HCT116 (cell line): ENCODE data around the gene ELAVL3.

ENCODE experiments used
- EZH2 ChIP-seq: fragments of 200-600 bp; sonication (generic); IDR thresholded peaks from 2 replicates; pipeline ENCODE4 v1.6.1; 2017; ENCODE audit warnings: antibody characterized with exemption, mixed run types
- EZH2phosphoT487 ChIP-seq: fragments of 200-600 bp; IDR thresholded peaks from 2 replicates; pipeline ENCODE4 v1.6.1; 2018; ENCODE audit warnings: antibody characterized with exemption, borderline replicate concordance
- JUND ChIP-seq: IDR thresholded peaks from 2 replicates; pipeline ENCODE4 v1.6.1; 2012
- POLR2AphosphoS5 ChIP-seq: IDR thresholded peaks from 2 replicates; pipeline ENCODE4 v1.6.1; 2011; ENCODE audit warnings: mild to moderate bottlenecking, low read depth, low read length, moderate library complexity
- RAD21 ChIP-seq: IDR thresholded peaks from 2 replicates; pipeline ENCODE4 v1.6.1; 2012; ENCODE audit warnings: low read depth, mild to moderate bottlenecking
- SRF ChIP-seq: IDR thresholded peaks from 2 replicates; pipeline ENCODE4 v1.6.1; 2012; ENCODE audit warnings: low read depth
- TF ChIP-seq, protein P1 (sequence below), 3 experiments: fragments of 200-600 bp in 1 of 3; sonication (generic) in 1 of 3; IDR thresholded peaks in 2 of 3; conservative IDR thresholded peaks in 1 of 3; 2 replicates each; pipeline ENCODE4 v1.5.1; 2012 to 2017; ENCODE audit warnings: low read depth in 2 of 3, low read length in 2 of 3, antibody characterized with exemption in 1 of 3, borderline replicate concordance in 1 of 3, control low read depth in 1 of 3, mild to moderate bottlenecking in 1 of 3, mixed read lengths in 1 of 3, mixed run types in 1 of 3, moderate library complexity in 1 of 3; ENCODE audit not compliant: insufficient read depth in 1 of 3
- TF ChIP-seq, protein P2 (sequence below): IDR thresholded peaks from 2 replicates; pipeline ENCODE4 v1.6.1; 2012; ENCODE audit warnings: low read depth
- TF ChIP-seq, protein P3 (sequence below): IDR thresholded peaks from 2 replicates; pipeline ENCODE4 v1.6.1; 2011; ENCODE audit warnings: mild to moderate bottlenecking, low read length, moderate library complexity; ENCODE audit not compliant: insufficient replicate concordance; ENCODE audit errors: extremely low read depth

DNA sequence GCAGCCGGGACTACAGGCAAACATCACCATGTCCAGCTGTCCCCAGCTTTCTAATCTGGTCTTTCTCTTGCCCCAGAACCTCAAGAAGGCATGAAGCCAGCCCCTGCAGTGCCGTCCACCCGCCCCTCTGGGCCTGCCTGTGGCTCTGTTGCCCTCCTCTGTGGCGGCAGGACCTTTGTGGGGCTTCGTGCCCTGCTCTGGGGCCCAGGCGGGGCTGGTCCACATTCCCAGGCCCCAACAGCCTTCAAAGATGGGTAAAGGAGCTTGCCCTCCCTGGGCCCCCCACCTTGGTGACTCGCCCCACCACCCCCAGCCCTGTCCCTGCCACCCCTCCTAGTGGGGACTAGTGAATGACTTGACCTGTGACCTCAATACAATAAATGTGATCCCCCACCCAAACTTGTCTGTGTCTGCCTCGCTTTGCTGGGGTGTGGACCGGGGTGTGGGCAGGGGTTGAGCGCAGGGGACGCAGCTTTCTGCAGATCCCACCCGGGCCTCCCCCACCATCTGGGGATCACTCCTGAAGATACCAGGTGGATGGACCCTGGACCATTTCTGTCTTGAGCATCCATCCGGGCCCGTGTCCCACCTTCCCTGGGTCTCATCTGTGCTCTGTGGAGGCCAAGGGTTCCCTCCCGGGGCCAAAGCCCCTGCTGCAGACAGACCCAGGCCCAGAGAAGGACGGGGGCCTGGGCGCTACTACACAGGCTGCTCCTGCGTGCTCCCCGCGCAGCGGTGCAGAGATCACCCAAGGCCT, 30.1 kb downstream of the ELAVL3 start:
- TF ChIP-seq POLR2AphosphoS5 (no peak), EZH2 (no peak), EZH2phosphoT487 (no peak), RAD21 (no peak), SRF (no peak), JUND (no peak)
- TF ChIP-seq, protein P1, sequence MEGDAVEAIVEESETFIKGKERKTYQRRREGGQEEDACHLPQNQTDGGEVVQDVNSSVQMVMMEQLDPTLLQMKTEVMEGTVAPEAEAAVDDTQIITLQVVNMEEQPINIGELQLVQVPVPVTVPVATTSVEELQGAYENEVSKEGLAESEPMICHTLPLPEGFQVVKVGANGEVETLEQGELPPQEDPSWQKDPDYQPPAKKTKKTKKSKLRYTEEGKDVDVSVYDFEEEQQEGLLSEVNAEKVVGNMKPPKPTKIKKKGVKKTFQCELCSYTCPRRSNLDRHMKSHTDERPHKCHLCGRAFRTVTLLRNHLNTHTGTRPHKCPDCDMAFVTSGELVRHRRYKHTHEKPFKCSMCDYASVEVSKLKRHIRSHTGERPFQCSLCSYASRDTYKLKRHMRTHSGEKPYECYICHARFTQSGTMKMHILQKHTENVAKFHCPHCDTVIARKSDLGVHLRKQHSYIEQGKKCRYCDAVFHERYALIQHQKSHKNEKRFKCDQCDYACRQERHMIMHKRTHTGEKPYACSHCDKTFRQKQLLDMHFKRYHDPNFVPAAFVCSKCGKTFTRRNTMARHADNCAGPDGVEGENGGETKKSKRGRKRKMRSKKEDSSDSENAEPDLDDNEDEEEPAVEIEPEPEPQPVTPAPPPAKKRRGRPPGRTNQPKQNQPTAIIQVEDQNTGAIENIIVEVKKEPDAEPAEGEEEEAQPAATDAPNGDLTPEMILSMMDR (IDR thresholded peaks at IDR 0.05 in 2 of 3, conservative IDR thresholded peaks at IDR 0.05 in 1 of 3; ENCODE audit: borderline replicate concordance in 1 of 3, insufficient read depth in 1 of 3, low read depth in 2 of 3, low read length in 2 of 3): no peak
- TF ChIP-seq, protein P2, sequence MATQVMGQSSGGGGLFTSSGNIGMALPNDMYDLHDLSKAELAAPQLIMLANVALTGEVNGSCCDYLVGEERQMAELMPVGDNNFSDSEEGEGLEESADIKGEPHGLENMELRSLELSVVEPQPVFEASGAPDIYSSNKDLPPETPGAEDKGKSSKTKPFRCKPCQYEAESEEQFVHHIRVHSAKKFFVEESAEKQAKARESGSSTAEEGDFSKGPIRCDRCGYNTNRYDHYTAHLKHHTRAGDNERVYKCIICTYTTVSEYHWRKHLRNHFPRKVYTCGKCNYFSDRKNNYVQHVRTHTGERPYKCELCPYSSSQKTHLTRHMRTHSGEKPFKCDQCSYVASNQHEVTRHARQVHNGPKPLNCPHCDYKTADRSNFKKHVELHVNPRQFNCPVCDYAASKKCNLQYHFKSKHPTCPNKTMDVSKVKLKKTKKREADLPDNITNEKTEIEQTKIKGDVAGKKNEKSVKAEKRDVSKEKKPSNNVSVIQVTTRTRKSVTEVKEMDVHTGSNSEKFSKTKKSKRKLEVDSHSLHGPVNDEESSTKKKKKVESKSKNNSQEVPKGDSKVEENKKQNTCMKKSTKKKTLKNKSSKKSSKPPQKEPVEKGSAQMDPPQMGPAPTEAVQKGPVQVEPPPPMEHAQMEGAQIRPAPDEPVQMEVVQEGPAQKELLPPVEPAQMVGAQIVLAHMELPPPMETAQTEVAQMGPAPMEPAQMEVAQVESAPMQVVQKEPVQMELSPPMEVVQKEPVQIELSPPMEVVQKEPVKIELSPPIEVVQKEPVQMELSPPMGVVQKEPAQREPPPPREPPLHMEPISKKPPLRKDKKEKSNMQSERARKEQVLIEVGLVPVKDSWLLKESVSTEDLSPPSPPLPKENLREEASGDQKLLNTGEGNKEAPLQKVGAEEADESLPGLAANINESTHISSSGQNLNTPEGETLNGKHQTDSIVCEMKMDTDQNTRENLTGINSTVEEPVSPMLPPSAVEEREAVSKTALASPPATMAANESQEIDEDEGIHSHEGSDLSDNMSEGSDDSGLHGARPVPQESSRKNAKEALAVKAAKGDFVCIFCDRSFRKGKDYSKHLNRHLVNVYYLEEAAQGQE: no peak
- TF ChIP-seq, protein P3, sequence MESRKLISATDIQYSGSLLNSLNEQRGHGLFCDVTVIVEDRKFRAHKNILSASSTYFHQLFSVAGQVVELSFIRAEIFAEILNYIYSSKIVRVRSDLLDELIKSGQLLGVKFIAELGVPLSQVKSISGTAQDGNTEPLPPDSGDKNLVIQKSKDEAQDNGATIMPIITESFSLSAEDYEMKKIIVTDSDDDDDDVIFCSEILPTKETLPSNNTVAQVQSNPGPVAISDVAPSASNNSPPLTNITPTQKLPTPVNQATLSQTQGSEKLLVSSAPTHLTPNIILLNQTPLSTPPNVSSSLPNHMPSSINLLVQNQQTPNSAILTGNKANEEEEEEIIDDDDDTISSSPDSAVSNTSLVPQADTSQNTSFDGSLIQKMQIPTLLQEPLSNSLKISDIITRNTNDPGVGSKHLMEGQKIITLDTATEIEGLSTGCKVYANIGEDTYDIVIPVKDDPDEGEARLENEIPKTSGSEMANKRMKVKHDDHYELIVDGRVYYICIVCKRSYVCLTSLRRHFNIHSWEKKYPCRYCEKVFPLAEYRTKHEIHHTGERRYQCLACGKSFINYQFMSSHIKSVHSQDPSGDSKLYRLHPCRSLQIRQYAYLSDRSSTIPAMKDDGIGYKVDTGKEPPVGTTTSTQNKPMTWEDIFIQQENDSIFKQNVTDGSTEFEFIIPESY: no peak
